Transverse colon (tissue), 4 donors: ENCODE results near the gene PNLDC1. TPM values are rescaled to one million over a fixed set of nuclear protein-coding genes. Genes with fewer than 3 reads are reported as not detected.

Source experiments
- DNase-seq: peaks from one replicate; pipeline ENCODE4 v3.0.0-alpha.2; 2019
- H3K27ac ChIP-seq, 4 donors: fragments of 200-600 bp; sonication (generic); 2 replicates each; pipeline ENCODE4 v1.5.1; 2016 to 2018; ENCODE audit warnings: inconsistent platforms in 4 of 4
- H3K27me3 ChIP-seq: fragments of 200-600 bp; sonication (generic); 2 replicates; pipeline ENCODE4 v1.5.1; 2017; ENCODE audit warnings: inconsistent platforms
- H3K36me3 ChIP-seq, 4 donors: fragments of 200-600 bp; sonication (generic); 2 replicates each; pipeline ENCODE4 v1.5.1; 2017 to 2019; ENCODE audit warnings: inconsistent platforms in 4 of 4
- H3K4me1 ChIP-seq, 4 donors: fragments of 200-600 bp; sonication (generic); 2 replicates each; pipeline ENCODE4 v1.5.1; 2017 to 2020; ENCODE audit warnings: inconsistent platforms in 4 of 4
- H3K4me3 ChIP-seq, 4 donors: fragments of 200-600 bp; sonication (generic); 1 replicate in 1 of 4; 2 replicates in 3 of 4; pipeline versions ENCODE4 v1.5.1 to v1.6.1; 2017 to 2019; ENCODE audit warnings: inconsistent platforms in 4 of 4
- H3K9me3 ChIP-seq, 2 donors: fragments of 200-600 bp; sonication (generic); 2 replicates each; pipeline ENCODE4 v1.5.1; 2017 to 2019; ENCODE audit warnings: inconsistent platforms in 2 of 2
- CTCF ChIP-seq, 5 experiments: fragments of 200-600 bp in 3 of 5; fragments of 450-650 bp in 2 of 5; sonication (generic) in 3 of 5; IDR thresholded peaks; 1 replicate in 2 of 5; 2 replicates in 3 of 5; pipeline ENCODE4 v1.5.1; 2016 to 2017; ENCODE audit warnings: antibody characterized with exemption in 5 of 5, inconsistent platforms in 3 of 5, mild to moderate bottlenecking in 2 of 5, moderate library complexity in 1 of 5
- EP300 ChIP-seq: sonication (generic); formaldehyde crosslinking; IDR thresholded peaks from one replicate; pipeline ENCODE4 v1.6.1; 2017; ENCODE audit warnings: antibody characterized with exemption, low read depth
- POLR2A ChIP-seq: fragments of 450-650 bp; IDR thresholded peaks from one replicate; pipeline ENCODE4 v1.6.1; 2016; ENCODE audit warnings: antibody characterized with exemption, mild to moderate bottlenecking, moderate library complexity
- POLR2AphosphoS5 ChIP-seq, 3 donors: sonication (generic); formaldehyde crosslinking; IDR thresholded peaks; one replicate each; pipeline ENCODE4 v1.6.1; 2016; ENCODE audit warnings: antibody characterized with exemption in 3 of 3
- WGBS, 2 donors: methylation state at CpG; one replicate each; pipeline ENCODE4 v1.1.5; 2018; ENCODE audit warnings: low coverage in 1 of 2; 5-methylcytosine and 5-hydroxymethylcytosine counted together
- in situ Hi-C, 4 donors: fragments of 200-750 bp; cut with MboI; loops; one replicate each; pipeline versions ENCODE4 v1.15.0 to v1.15.1; 2017; ENCODE audit warnings: low sequenced_read_pairs in 3 of 4, low pct_ligation_motif_present in 1 of 4, low pct_unique_long_range_greater_than_20kb in 1 of 4
- intact Hi-C: fragments of 100-400 bp; cut with DNase I; formaldehyde crosslinking; loops from one replicate; pipeline ENCODE4 v1.15.1; 2023; ENCODE audit warnings: low total_unique reads
- total RNA-seq, 4 donors: library from RNA; depleted of rRNA; stranded (reverse); fragments of >200 nt; gene quantifications; one replicate each; pipeline ENCODE4 v1.1.0, GENCODE V29; 2016

PNLDC1 gene
- total RNA-seq, 4 donors from 2014 or later = 1.5 TPM; not detected in 3

GRCh38 chr6:159804504-159804903, 4.4 kb downstream of the PNLDC1 start:
- Histone ChIP-seq H3K4me3 (no peak overlapping the region), H3K9me3 (no peaks in the 10 kb centered on the region), H3K4me1 (peaks cover 0 to 9% (median 3%) of the 10 kb centered on the region in 4 donors), H3K27me3 (no peaks in the 10 kb centered on the region), H3K36me3 (no peaks in the 10 kb centered on the region), H3K27ac (no peak overlapping the region)
- WGBS, 2 donors = 57 to 62% methylated on average over 3 to 10 of the region's 10 CpGs
- DNase-seq = peak; percentile 44
- intact Hi-C loops = no loop called here
- TF ChIP-seq POLR2A (no peak), POLR2AphosphoS5 (IDR thresholded peaks at IDR 0.05) (no peak), EP300 (no peak), CTCF (IDR thresholded peaks at IDR 0.05) (no peak)
- in situ Hi-C loops = no loop called here

- DNase-seq = no peak
- TF ChIP-seq EP300 = no peak
- no peak for TF ChIP-seq POLR2A
- TF ChIP-seq POLR2AphosphoS5 (IDR thresholded peaks at IDR 0.05) = no peak
- no peak for TF ChIP-seq CTCF (IDR thresholded peaks at IDR 0.05)
- 69 to 87% methylated on average over 2 to 6 of the region's 6 CpGs for WGBS, 2 donors
- in situ Hi-C loops (no loop called here), intact Hi-C loops (no loop called here)
- Histone ChIP-seq H3K4me3 (no peak overlapping the region), H3K9me3 (no peaks in the 10 kb centered on the region), H3K4me1 (peaks cover 0 to 9% (median 3%) of the 10 kb centered on the region in 4 donors), H3K27me3 (no peaks in the 10 kb centered on the region), H3K36me3 (no peaks in the 10 kb centered on the region), H3K27ac (no peak overlapping the region)
Measured at GRCh38 chr6:159805440-159806020, 5.5 kb downstream of the PNLDC1 start.

- in situ Hi-C loops = no loop called here
- Histone ChIP-seq H3K36me3 (no peaks in the 10 kb centered on the region), H3K27me3 (no peaks in the 10 kb centered on the region), H3K4me3 (no peak overlapping the region), H3K9me3 (no peaks in the 10 kb centered on the region), H3K27ac (no peak overlapping the region), H3K4me1 (peaks cover 0 to 9% (median 3%) of the 10 kb centered on the region in 4 donors)
- DNase-seq = no peak
- TF ChIP-seq POLR2AphosphoS5 (IDR thresholded peaks at IDR 0.05) (no peak), CTCF (IDR thresholded peaks at IDR 0.05) (no peak)
- 89 to 94% methylated on average over 4 to 9 of the region's 9 CpGs for WGBS, 2 donors
- intact Hi-C loops = no loop called here
Measured at GRCh38 chr6:159806021-159806458, 6.0 kb downstream of the PNLDC1 start.

GRCh38 chr6:159807150-159807858, 7.2 kb downstream of the PNLDC1 start:
- DNase-seq = no peak
- Histone ChIP-seq H3K9me3 (no peaks in the 10 kb centered on the region), H3K27me3 (no peaks in the 10 kb centered on the region), H3K4me1 (peaks cover 0 to 9% (median 3%) of the 10 kb centered on the region in 4 donors), H3K36me3 (no peaks in the 10 kb centered on the region), H3K4me3 (no peak overlapping the region), H3K27ac (no peak overlapping the region)
- intact Hi-C loops = no loop called here
- in situ Hi-C loops = no loop called here
- WGBS, 2 donors = 64 to 66% methylated on average over 3 to 5 of the region's 5 CpGs
- TF ChIP-seq POLR2AphosphoS5 (IDR thresholded peaks at IDR 0.05) (no peak), CTCF (IDR thresholded peaks at IDR 0.05) (no peak), EP300 (no peak), POLR2A (no peak)
